HG03280 (cell line): ENCODE data around the gene FTSJ1.

Source experiments
- ATAC-seq: cut with Tn5 transposase; IDR thresholded peaks from one replicate; pipeline ENCODE4 v1.9.1; 2021; ENCODE audit warnings: mild to moderate bottlenecking, moderate library complexity; ENCODE audit not compliant: unreplicated experiment

Gene FTSJ1

DNA sequence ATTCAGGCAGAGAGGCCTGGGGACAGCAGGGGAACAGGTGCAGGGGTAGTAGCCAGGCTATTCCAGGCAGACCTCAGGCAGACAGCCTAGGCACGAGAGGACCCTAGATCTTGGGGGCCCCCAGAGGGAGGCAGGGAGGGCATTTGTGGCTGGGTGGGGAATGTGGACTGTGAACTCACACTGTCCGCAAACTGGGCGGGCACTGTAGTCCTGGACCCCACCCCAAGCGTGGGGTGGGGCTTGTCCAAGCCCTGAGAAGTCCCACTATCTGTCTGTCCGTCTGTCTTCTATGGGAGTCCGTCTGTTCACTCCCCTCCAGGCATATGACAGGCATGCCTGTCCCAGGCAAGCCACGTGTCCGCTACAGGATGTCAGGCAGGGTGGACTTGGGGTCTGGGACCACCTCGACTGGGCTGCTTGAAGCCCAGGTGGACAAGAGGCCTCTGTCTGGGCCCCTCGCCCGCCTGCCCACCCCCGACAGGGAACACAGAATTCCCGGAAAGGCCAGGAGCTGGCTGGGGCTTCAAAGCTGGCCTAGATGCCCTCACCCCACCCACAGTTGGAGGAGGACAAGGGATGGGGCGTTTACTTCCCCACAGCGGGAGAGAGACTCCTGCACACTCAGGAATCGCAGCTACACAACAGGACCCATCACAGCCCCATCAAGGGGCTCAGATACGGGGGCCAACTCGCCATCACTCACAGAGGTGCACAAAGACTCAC, 5.7 kb upstream of the FTSJ1 start, which contains the start of gene SLC38A5:
Gene SLC38A5, minus strand, starts transcription at position 151 of the 723 bp plus-strand sequence. CDS start 2,336 bp downstream, outside the sequence.
- no peak for ATAC-seq

DNA sequence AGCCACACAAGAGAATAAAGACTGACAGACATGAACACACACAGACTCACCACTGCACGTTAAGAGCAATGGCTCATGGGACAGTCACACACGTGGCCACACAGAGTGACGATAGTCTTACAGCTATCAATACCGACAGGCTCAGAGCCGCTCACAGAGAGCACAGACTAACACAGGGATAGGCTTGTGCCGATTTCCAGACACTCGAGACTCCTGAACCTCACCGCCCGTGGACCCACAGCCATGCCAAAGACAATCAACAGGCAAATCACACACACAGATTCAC, 5.2 kb upstream of the FTSJ1 start:
- ATAC-seq, result no peak

DNA sequence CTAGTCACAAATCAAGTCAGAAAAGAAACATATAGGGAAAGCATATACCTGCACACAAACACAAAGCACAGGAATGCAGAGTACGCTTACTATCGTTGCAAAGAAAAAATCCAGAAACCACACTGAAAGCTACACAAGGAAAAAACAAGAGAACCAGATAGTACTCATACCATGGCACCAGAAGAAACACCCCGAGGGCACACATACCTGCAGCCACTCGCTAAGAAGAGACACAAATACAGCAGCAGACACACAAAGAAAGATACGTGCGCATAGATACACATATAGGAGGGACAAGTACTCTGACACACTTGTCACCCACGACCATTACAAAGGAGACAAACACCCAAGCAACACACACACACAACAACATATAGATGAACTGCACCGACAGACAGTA, 4.5 kb upstream of the FTSJ1 start:
- no peak for ATAC-seq

DNA sequence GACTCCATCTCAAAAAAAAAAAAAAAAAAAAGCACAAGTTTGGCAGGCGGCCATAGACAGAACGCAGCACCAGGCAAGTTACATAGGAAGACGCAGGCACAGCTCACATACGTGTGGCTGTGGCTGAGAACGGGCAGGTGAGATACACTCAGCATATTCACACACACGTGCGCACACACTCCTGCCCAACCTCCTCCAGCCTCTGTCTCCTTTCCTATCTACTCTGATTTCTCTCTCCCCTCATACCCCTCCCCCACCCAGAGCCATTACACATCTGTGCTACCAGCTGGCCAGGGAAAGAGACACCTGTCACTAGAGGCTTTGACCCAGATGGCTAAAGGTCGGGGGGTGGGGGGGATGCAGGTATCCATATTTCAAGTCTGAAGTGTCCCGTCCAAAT, 3.8 kb upstream of the FTSJ1 start:
- ATAC-seq, result no peak

DNA sequence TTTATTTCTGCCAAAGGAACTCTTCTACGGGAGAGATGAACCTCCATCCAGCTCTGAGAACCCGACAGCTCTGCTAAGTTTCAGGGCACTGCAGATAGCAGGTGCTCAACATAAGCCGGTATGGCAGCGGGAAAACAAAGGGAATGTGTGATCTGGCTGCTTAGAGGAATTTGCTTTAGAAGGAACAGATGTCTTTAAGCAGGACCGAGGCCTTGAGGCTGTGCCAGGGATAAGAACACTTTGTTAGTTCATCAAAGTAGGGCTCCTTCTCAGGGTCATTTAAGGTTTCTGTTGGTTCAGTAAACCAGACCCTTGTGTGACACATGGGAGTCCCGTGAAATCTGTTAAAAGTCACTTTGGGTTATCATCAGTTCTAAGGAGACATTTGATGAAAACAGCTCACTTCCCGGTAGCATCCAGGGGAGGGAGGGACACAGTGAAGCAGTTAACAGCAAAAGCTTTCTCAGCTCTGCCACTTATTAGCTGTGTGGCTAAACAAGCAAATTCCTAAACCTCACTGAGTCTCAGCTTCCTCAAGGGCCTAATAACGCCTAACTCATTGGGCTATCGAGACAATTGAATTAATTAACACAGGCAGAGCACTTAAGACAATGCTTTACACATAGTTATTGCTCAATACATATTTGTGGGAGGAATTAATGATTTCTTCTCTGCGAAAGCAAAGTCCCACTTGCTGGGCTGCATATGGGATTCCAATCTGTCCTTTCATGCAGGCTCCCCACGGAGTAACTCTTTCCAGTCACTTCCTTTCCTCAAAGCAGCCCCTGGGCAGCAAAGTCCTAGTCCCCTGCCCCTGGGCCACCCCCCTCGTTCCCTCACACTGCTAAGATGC, 2.9 kb upstream of the FTSJ1 start:
- ATAC-seq, result no peak

DNA sequence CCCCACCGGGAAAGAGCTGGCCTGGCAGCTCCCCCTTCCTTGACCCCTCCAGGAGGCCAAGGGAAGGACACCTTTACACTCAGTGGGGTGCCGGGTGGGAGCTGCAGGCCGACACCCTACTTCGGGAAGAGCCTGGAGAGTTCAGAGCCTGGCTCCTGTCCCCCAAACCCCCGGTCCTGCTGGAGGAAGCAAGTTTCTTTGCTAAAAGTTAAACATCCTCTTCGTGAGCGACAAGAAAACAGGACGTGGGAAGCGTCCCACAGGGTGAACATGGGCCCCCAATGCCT, 2.4 kb upstream of the FTSJ1 start:
- no peak for ATAC-seq

DNA sequence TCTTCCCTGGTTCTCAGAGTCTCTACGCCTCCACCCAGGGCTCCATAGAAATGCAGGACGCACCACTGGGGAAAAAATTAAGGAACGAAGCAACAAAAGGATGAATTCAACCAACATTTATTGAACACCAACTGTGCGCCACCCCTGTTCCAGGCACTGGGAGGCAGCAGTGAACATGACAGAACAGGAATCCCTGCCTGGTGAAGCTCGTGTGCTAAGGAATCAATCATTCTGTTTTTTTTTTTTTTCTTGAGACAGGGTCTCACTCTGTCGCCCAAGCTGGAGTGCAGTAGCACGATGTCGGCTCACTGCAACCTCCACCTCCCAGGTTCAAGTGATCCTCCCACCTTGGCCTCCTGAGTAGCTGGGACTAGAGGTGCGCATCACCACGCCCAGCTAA, 1.9 kb upstream of the FTSJ1 start:
- no peak for ATAC-seq

DNA sequence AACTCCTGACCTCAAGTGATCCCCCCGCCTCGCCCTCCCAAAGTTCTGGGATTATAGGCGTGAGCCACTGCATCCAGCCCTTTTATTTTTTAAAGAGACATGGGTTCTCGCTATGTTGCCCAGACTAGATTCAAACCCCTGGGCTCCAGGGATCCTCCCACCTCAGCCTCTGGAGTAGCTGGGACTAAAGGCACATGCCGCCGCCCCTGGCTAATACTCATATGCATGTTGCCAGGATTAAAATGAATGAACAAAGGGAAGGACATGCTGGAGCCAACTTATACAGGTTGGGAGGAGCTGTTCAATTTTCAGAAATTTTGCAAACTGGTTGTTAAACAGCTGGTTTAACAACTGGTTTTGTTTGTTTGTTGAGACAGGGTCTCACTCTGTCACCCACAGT, 1.4 kb upstream of the FTSJ1 start:
- ATAC-seq, result no peak

DNA sequence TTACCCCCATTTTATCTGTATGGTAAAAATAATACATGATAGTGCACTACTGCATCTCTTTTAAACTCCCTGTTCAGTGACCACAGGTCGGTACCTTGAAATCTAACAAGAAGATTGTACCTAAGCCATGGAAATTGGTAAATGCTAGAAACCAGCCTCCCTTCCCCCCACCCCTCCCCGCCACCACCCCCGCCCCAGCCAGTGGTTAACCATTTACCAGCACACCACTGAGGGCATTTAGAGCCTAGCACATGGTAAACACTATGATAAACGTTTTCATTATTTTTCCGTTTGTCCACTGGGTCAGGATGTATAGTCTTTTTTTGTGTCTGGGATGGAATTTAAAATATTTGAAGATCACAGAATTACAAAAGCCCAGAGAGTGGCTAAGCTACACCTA, 703 bp upstream of the FTSJ1 start:
- no peak for ATAC-seq

DNA sequence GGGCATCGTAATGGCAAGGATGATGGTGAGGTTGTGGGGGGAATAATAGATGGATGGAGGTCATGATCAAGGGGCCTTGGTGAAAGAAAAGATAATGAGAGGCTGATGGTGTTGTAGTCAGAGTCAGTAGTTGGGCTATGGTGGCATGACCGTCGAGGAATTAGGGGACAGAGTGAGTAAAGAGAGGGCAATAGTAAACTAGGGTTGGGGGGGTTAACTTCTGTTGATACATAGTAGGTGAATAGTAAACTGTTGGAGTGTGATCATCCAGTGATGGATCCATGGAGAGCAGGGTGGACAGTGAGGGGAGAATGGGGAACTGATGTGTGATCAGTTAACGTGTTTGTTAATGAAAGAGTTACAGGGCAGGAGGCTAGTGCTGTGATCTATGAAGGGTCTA, 920 bp downstream of the FTSJ1 start:
- ATAC-seq, result no peak

DNA sequence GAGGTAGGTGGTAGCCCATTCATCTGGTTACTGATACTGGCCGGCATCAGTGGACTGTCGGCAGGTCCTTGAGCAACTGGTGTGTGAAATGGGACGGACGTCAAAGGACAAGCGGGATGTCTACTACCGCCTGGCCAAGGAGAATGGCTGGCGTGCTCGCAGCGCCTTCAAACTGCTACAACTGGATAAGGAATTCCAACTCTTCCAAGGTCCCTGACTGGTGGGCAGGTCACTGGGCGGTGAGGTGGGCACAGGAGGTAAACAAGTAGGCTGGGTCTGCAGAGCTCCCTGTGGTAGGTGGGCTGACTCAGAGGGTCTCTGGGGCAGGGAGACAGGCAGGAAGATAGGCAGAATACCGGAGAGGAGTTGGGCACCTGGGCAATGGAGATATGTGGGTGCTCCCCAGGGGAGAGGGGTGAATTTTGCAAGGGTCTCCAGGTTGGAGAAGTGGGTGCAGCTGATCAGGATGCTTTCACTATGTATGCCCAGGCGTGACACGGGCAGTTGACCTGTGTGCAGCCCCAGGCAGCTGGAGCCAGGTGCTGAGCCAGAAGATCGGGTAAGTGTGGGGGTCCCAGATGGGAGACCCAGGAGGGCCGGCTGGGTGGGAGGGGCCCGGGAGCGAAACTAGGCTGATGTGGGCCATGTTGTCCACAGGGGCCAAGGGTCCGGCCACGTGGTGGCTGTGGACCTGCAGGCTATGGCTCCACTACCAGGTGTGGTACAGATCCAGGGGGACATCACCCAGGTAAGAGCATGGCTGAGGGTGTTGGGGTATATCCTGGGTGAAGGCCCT, 2.2 kb downstream of the FTSJ1 start:
- no peak for ATAC-seq

DNA sequence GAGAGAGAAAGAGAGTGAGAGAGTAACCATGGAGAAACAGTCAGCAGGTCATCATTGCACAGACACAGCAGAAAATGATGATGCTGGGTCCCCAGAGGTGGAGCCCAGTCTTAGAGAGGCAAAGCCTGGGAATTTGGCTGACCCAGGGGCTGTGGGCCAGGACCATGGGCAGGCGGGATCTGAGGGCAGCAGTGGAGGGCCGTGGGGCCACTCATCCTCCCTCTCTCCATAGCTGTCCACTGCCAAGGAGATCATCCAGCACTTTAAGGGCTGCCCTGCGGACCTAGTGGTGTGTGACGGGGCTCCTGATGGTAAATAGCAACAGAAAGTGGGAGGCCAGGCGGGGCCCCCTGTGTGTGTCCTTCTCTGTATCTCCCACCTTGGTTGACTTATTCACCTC, 2.8 kb downstream of the FTSJ1 start:
- no peak for ATAC-seq

DNA sequence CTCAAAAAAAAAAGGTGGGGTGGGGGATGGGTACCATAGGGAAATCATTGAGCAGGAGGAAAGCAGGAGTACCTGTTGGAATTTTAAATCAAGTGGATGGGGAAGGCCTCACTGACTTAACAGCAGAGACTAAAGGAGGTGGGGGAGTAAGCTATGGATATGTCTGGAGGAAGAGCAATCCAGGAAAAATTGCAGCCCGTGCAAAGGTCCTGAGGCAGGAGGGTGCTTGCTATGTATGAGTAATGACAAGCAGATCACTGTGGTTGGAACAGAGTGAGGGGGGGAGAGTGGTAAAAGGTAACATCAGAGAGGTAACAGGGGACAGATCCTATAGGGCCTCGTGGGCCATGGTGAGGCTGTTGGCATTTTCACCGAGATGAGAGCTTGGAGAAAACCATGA, 4.1 kb downstream of the FTSJ1 start:
- ATAC-seq, result no peak

DNA sequence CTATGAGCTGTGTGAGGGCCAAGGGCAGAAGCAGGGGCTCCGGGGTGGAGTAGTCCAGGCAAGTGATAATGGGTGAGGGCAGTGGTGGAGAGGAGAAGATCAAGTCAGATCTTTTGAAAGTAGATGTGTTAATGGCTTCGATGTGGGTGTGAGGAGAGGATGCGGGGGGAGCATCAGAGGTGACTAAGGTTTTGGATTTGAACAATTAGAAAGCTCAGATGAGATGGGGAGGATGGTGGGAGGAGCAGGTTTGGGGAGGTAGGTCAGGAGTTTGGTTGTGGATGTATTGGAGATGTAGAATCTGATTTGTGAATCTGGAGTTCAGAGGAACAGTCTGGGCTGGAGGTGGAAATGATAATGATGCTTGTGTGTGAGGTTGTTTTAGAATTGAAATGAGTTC, 4.6 kb downstream of the FTSJ1 start:
- no peak for ATAC-seq

DNA sequence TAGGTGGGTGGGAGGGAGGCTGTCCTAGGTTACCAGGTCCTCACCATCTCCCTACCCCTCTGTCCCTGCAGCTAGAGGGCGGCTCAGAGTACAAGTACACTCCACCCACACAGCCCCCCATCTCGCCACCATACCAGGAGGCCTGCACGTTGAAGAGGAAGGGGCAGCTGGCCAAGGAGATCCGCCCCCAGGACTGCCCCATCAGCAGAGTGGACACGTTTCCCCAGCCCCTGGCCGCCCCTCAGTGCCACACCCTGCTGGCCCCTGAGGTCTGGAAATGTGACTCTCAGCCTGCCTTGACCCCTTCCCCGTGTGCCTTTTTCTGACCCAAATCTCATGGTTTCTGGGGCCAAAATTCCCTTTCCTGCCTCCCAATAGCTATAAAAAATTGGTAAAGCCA, 6.5 kb downstream of the FTSJ1 start:
- no peak for ATAC-seq

DNA sequence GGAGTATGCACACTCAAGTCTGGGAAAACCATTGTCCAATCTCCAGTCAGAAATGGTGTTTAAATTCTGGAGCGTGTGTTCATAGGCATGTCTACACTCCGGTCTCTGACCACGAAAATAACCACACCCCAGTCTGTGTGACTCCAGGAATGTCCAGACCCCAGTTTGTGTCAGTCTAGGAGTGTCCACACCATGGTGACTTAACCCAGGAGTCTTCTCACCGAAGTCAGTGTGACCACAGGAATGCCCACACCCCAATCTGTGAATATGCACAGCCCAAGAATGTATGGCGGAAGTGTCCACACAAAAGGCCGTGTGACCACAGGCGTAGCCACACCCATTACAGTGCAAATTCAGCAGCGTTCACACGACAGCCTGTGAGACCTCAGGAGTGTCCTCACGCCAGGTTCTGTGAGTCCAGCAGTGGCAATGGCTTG, 11.4 kb downstream of the FTSJ1 start:
- ATAC-seq, result no peak

DNA sequence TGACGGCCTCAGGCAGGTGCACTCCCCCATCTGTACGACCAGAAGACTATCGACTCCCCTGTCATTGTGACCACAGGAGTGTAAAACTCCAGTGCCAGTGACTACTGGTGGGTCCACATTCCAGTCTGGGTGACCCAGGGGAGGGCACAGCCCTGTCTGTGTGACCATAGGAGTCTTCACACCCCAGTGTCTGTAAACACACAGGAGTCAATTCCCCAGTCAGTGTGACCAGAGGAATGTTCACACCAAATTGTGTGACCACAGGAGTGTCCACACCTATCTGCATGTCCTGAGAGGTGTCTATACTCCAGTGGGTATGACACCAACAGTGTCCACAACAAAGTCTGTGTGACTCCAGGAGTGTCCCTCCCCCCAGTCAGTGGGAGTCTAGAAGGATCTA, 12.0 kb downstream of the FTSJ1 start:
- no peak for ATAC-seq

DNA sequence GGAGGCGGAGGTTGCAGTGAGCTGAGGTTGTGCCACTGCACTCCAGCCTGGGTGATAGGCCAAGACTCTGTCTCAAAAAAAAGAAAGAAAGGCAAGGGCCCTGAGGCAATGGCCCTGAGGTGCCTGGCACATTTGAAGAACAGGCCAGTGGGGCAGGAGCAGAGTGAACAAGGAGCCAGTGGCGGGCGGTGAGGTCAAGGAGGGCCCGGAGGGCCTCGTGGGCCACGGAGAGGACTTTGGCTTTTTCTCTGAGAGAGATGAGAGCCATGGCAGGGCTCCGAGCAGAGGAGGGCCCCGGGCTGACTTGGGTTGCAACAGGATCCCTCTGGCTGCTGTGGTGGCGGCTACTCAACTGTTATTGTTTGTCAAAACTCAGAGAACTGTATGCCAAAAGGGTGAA, 13.3 kb downstream of the FTSJ1 start:
- ATAC-seq, result no peak

DNA sequence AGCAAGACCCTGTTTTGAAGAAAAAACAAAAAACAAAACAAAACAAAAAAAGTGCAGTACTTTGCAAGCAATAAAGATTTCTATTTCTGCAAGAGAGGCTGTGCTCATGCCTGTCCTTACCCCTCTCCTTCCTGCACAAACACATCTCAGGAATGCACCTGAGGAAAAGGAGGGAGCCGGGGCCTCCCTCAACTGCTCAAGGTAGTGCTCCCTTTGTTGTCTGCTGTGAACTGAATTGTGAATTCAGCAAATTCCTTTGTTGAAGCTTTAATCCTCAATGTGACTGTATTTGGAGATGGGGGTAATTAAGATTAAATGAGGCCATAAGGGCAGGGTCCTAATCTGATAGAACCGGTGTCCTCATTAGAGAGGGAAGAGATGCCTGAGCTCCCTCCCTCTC, 13.9 kb downstream of the FTSJ1 start:
- ATAC-seq, result no peak

DNA sequence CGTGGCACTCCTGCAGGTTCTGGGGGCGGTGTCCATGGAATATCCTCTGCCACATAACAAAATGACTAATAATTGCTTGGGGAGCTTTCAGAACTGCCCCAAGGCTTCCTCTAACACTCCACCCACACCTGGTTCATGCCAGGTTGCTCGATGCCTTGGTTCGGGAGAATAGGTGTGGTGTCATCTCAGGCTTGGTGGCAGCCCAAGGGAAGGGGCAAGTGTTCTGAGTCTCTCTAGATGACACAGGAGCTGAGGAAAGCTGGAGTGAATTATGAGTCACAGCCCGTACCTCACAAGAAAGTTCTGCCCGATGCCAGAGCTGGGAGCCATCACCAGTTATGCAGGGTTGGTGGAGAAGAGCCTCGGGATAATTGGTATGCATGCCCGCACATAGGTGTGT, 14.7 kb downstream of the FTSJ1 start:
- no peak for ATAC-seq

DNA sequence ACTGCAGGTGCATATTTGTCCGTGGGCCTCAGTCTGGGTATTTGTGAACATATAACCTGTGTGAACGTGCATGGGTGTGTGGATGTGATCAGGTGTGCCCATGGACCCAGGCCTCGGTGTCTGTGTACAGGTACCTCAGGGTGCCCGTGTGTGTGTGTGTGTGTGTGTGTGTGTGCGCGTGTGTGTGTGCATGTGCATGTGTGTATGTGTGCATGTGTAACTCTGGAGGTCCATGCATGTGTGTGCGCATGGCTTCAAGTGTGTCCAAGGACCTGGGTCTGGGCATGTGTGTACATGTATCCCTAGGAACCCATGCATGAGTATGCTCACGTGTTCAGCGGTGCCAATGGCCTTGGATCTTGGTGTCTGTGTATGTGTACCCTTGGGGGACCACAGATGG, 15.8 kb downstream of the FTSJ1 start:
- ATAC-seq, result no peak

DNA sequence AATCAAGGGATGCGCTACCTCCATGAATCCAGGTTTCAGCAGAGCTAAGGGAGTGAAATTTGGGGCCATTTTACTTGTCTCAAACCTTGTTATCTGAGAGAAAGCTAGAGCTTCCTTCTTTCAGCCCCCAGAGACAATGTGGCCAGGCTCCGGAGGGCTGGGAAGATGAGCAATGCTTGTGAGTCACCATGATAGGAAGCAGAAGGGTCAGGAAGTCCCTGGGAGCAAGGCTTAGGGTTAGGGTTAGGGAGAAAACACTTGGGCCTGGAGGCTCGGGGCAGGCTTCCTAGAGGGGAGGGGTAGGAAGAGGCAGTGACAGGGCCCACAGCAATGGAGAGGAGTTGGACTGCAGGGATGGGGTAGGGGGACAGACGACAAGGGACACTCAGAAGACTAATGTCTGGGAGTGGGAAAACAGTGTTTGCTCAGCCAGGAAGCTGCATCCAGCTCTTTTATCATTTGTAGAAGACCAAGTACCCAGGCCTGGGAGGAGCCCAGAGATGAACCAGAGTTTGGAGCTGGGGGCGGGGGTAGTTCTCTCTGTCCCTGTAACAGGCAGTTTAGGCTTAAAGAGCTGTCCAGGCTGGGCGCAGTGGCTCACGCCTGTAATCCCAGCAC, 16.4 kb downstream of the FTSJ1 start:
- ATAC-seq, result no peak
